ENCODE measurements around the gene RELA.

DNA sequence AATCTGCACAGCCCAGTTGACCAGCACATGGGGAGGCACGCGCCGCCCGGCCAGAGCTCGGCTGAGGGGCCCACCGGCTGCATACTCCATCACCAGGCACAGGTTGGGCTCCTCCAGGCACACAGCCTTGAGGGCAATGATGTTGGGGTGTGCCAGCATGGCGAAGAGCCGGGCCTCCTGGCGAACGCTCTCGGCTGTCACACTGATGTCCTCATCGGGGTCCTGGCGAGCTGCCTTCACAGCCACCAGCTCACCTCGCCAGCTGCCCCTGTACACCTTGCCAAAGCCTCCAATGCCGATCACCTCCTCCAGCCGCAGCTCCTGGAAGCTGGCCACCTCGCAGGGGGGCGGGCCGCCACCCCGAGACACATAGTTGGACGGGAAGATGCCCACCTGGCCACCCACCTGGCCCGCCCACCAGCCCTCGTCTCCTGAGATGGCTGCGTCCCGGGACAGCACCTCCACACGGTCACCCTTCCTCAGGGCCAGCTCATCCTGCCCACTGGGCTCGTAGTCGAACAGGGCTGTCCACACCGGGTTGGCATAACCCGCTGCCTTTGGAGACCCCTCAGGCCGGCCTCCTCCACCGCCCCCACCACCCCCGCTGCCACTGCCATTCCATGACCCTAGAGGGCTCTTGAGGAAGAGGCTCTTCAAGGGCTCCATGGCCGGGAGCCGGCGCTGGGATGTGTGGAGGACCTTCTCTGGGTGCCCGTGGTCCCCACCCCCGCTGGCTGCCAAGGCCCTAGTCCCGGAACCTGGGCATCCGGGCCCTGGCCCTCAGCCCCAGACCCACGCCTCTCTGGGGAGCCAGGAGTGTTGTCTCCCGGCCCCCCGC is 49.4 kb downstream of the RELA start:
- TF ChIP-seq EZH2 (IDR thresholded peaks at IDR 0.05; ENCODE audit: borderline replicate concordance, insufficient read depth, low read depth, low read length, poor library complexity, severe bottlenecking): no peak
- TF ChIP-seq, protein P1, sequence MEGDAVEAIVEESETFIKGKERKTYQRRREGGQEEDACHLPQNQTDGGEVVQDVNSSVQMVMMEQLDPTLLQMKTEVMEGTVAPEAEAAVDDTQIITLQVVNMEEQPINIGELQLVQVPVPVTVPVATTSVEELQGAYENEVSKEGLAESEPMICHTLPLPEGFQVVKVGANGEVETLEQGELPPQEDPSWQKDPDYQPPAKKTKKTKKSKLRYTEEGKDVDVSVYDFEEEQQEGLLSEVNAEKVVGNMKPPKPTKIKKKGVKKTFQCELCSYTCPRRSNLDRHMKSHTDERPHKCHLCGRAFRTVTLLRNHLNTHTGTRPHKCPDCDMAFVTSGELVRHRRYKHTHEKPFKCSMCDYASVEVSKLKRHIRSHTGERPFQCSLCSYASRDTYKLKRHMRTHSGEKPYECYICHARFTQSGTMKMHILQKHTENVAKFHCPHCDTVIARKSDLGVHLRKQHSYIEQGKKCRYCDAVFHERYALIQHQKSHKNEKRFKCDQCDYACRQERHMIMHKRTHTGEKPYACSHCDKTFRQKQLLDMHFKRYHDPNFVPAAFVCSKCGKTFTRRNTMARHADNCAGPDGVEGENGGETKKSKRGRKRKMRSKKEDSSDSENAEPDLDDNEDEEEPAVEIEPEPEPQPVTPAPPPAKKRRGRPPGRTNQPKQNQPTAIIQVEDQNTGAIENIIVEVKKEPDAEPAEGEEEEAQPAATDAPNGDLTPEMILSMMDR (IDR thresholded peaks at IDR 0.05): no peak

Measured in B cell (primary cell).